A549 (cell line): ENCODE data around the gene PCGF2. TPM values are rescaled to one million over a fixed set of nuclear protein-coding genes. Genes with fewer than 3 reads are reported as not detected.

Experiments used
- ATAC-seq, 2 experiments: fragments of 200-7000 bp in 1 of 2; fragments of >200 bp in 1 of 2; cut with Nextera tagmentation in 1 of 2; cut with Tn5 transposase in 1 of 2; 3 replicates each; pipeline versions ENCODE4 v1.8.0 to v1.9.1; 2018 to 2020; ENCODE audit warnings: mild to moderate bottlenecking in 1 of 2, moderate library complexity in 1 of 2
- CTCF ChIA-PET: fragments of 300-600 bp; sonication (Branson Sonifier 250); formaldehyde crosslinking; extraction: SDS; loops from one replicate; lab custom pipeline; 2021; ENCODE audit warnings: antibody characterized with exemption, inconsistent platforms; lab: Yijun Ruan, JAX
- POLR2A ChIA-PET: fragments of 350-600 bp; formaldehyde crosslinking; extraction: SDS; loops from one replicate; lab custom pipeline; 2021; ENCODE audit warnings: antibody characterized with exemption, inconsistent platforms; lab: Yijun Ruan, JAX
- DNase-seq, 2 experiments: peaks; one replicate each; pipeline versions ENCODE4 v3.0.0 to v3.0.0-alpha.2; 2011 to 2016; ENCODE audit warnings: low read depth in 1 of 2, low spot score in 1 of 2
- FAIRE-seq: peaks from 2 replicates; lab custom pipeline; 2011; peaks lifted over from hg19 to GRCh38; lab: Jason Lieb, UNC
- H3K27ac ChIP-seq, 2 experiments: fragments of >200 bp; sonication (Bioruptor Twin); formaldehyde crosslinking; 3 replicates each; pipeline ENCODE4 v1.5.1; 2016 to 2017
- H3K4me1 ChIP-seq: fragments of >200 bp; sonication (Bioruptor Twin); formaldehyde crosslinking; 3 replicates; pipeline ENCODE4 v1.6.1; 2016
- H3K4me2 ChIP-seq: fragments of >200 bp; sonication (Bioruptor Twin); formaldehyde crosslinking; 3 replicates; pipeline ENCODE4 v1.6.1; 2016
- H3K4me3 ChIP-seq: fragments of >200 bp; sonication (Bioruptor Twin); formaldehyde crosslinking; 3 replicates; pipeline ENCODE4 v1.5.1; 2016
- H3K9me3 ChIP-seq: fragments of >200 bp; sonication (Bioruptor Twin); formaldehyde crosslinking; 3 replicates; pipeline ENCODE4 v1.6.1; 2016
- EHF ChIP-seq: fragments of 250-450 bp; sonication (Bioruptor Pico); IDR thresholded peaks from 2 replicates; pipeline ENCODE4 v1.5.0; 2020; ENCODE audit warnings: mild to moderate bottlenecking
- FOSL2 ChIP-seq, 2 experiments: fragments of 450-650 bp in 1 of 2; fragments of >200 bp in 1 of 2; sonication (Bioruptor Twin) in 1 of 2; formaldehyde crosslinking; IDR thresholded peaks; 2 replicates each; pipeline versions ENCODE4 v1.5.0 to v1.6.1; 2016 to 2020; ENCODE audit warnings: mild to moderate bottlenecking in 1 of 2, moderate library complexity in 1 of 2
- GATA3 ChIP-seq: IDR thresholded peaks from 2 replicates; pipeline ENCODE4 v1.6.1; 2012; ENCODE audit warnings: borderline replicate concordance
- HDAC2 ChIP-seq: fragments of 200-600 bp; sonication (generic); IDR thresholded peaks from 2 replicates; pipeline ENCODE4 v1.6.1; 2016
- HMGXB4 ChIP-seq: fragments of 250-450 bp; sonication (Bioruptor Pico); IDR thresholded peaks from 2 replicates; pipeline ENCODE4 v1.5.0; 2021; ENCODE audit warnings: mild to moderate bottlenecking, moderate library complexity, borderline replicate concordance
- JUNB ChIP-seq: fragments of >200 bp; sonication (Bioruptor Twin); formaldehyde crosslinking; IDR thresholded peaks from 2 replicates; pipeline ENCODE4 v1.6.1; 2016
- KDM1A ChIP-seq: fragments of 200-600 bp; sonication (generic); IDR thresholded peaks from 2 replicates; pipeline ENCODE4 v1.6.1; 2016; ENCODE audit warnings: low read depth, mild to moderate bottlenecking
- KDM5A ChIP-seq: fragments of 200-600 bp; sonication (generic); IDR thresholded peaks from 2 replicates; pipeline ENCODE4 v1.6.1; 2016; ENCODE audit warnings: antibody characterized with exemption, mild to moderate bottlenecking
- MAFK ChIP-seq: fragments of 450-650 bp; IDR thresholded peaks from 2 replicates; pipeline ENCODE4 v1.6.1; 2014; ENCODE audit not compliant: partially characterized antibody
- MAX ChIP-seq: IDR thresholded peaks from 2 replicates; pipeline ENCODE4 v1.6.1; 2012
- MYC ChIP-seq: IDR thresholded peaks from 2 replicates; pipeline ENCODE4 v1.6.1; 2012; ENCODE audit warnings: mild to moderate bottlenecking, inconsistent platforms, low read length, improper control_type of control experiment, borderline replicate concordance
- PBX3 ChIP-seq: IDR thresholded peaks from 2 replicates; pipeline ENCODE4 v1.6.1; 2012
- POLR2A ChIP-seq: IDR thresholded peaks from 2 replicates; pipeline ENCODE4 v1.6.1; 2012; ENCODE audit warnings: mild to moderate bottlenecking, low read length
- RAD21 ChIP-seq, 2 experiments: fragments of >200 bp in 1 of 2; sonication (Bioruptor Twin) in 1 of 2; formaldehyde crosslinking in 1 of 2; IDR thresholded peaks in 1 of 2; conservative IDR thresholded peaks in 1 of 2; 2 replicates in 1 of 2; 3 replicates in 1 of 2; pipeline ENCODE4 v1.6.1; 2012 to 2018; ENCODE audit warnings: inconsistent platforms in 1 of 2
- RARB ChIP-seq: fragments of 250-450 bp; sonication (Bioruptor Pico); IDR thresholded peaks from 2 replicates; pipeline ENCODE4 v1.8.0; 2021; ENCODE audit warnings: mild to moderate bottlenecking, moderate library complexity
- REST ChIP-seq: fragments of 200-600 bp; sonication (generic); IDR thresholded peaks from 2 replicates; pipeline ENCODE4 v1.6.1; 2016; ENCODE audit warnings: antibody characterized with exemption, mild to moderate bottlenecking, moderate library complexity
- SREBF2 ChIP-seq: fragments of 450-650 bp; IDR thresholded peaks from 2 replicates; pipeline ENCODE4 v1.6.1; 2014; ENCODE audit warnings: mild to moderate bottlenecking, moderate library complexity
- ZC3H11A ChIP-seq: fragments of 450-650 bp; IDR thresholded peaks from 2 replicates; pipeline ENCODE4 v1.6.1; 2014; ENCODE audit warnings: antibody characterized with exemption, mild to moderate bottlenecking
- ZFP36 ChIP-seq: fragments of 450-650 bp; IDR thresholded peaks from 2 replicates; pipeline ENCODE4 v1.6.1; 2014; ENCODE audit warnings: borderline replicate concordance; ENCODE audit not compliant: partially characterized antibody
- ZNF302 ChIP-seq: fragments of 250-450 bp; sonication (Bioruptor Pico); IDR thresholded peaks from 2 replicates; pipeline ENCODE4 v1.9.0; 2021; ENCODE audit warnings: inconsistent platforms, mild to moderate bottlenecking, moderate library complexity
- WGBS: methylation state at CpG from one replicate; pipeline ENCODE4 v1.1.6; 2017; ENCODE audit errors: missing lambda C conversion rate; 5-methylcytosine and 5-hydroxymethylcytosine counted together
- polyA plus RNA-seq, 4 experiments: library from polyadenylated mRNA; depleted of rRNA in 3 of 4; stranded (reverse); fragments of >200 nt; fragmentation: RNase III in 1 of 4; extraction: RNeasy Plus Mini Kit Qiagen cat#74134 plus additional on column Dnase treatment in 1 of 4; gene quantifications; 2 replicates in 3 of 4; 3 replicates in 1 of 4; pipeline ENCODE4 v1.2.3, GENCODE V29; 2011 to 2017

PCGF2 gene
- polyA plus RNA-seq, 2 of the 4 experiments (the other 2 are of a cell fraction): 19.9 to 43.6 TPM

- no peak for TF ChIP-seq HMGXB4
- no peak for TF ChIP-seq MAFK
- TF ChIP-seq GATA3: no peak
- TF ChIP-seq ZC3H11A: no peak
- no peak for TF ChIP-seq HDAC2
- no peak for TF ChIP-seq RAD21 (conservative IDR thresholded peaks at IDR 0.05 in 1 of 2, IDR thresholded peaks at IDR 0.05 in 1 of 2)
- TF ChIP-seq JUNB: no peak
- TF ChIP-seq ZFP36: no peak
- no peak for TF ChIP-seq REST
- TF ChIP-seq PBX3: no peak
- no peak for TF ChIP-seq MAX
- TF ChIP-seq KDM1A: no peak
- no peak for TF ChIP-seq EHF (CRISPR knock-in tag)
- TF ChIP-seq FOSL2 (IDR thresholded peaks at IDR 0.05): no peak
- no peak for TF ChIP-seq FOSL2 (CRISPR knock-in tag; IDR thresholded peaks at IDR 0.05)
- TF ChIP-seq RARB (CRISPR knock-in tag): no peak
- no peak for TF ChIP-seq ZNF302
- no peak for TF ChIP-seq MYC
- no peak for TF ChIP-seq SREBF2
- no peak for TF ChIP-seq KDM5A
- TF ChIP-seq POLR2A: no peak
- FAIRE-seq (no peak), ATAC-seq (no peak), DNase-seq (no peak)
- Histone ChIP-seq H3K9me3 (no peaks in the 10 kb centered on the region), H3K27ac (no peak overlapping the region), H3K4me3 (no peak overlapping the region), H3K4me1 (peaks cover 16% of the 10 kb centered on the region), H3K4me2 (no peak overlapping the region)
- 80% methylated on average over 13 of the region's 13 CpGs for WGBS
- ChIA-PET CTCF (interaction anchor here (0.8 to 5.7 kb wide), 14 partner anchors 8 to 443 kb away, joined by 3 to 64 read pairs (median 6); no protein-coding TSS in a partner anchor), POLR2A (interaction anchor here (0.9 kb wide), 1 partner anchor 42 kb away, joined by 3 read pairs; no protein-coding TSS in a partner anchor)
Observed at GRCh38 chr17:38709864-38710603, 38.1 kb downstream of the PCGF2 start.
